ENCODE measurements around the gene EML3. TPM values are rescaled to one million over a fixed set of nuclear protein-coding genes. Genes with fewer than 3 reads are reported as not detected.

Gene EML3
- total and polyA plus RNA-seq, 2 of the 13 experiments (the other 11 are each of a cell fraction or from before 2014, with no cell fraction given): 10.6 to 12.3 TPM

GRCh38 chr11:62621567-62622470 lies 9.2 kb upstream of the EML3 start, which contains the start of gene B3GAT3 (continued):
- peak; percentile 93 for TF ChIP-seq ZBTB40 (IDR thresholded peaks at IDR 0.05)
- peak; percentile 83; the same call in 1 of the 2 replicates for TF ChIP-seq ZBTB40 (CRISPR knock-in tag; IDR thresholded peaks at IDR 0.05)
- TF ChIP-seq PRMT3 (CRISPR knock-in tag; IDR thresholded peaks at IDR 0.05; ENCODE audit: borderline replicate concordance, low read depth): no peak
- TF ChIP-seq SP2 (CRISPR knock-in tag; IDR thresholded peaks at IDR 0.05): peak; percentile 76
- TF ChIP-seq ZNF10 (CRISPR knock-in tag; IDR thresholded peaks at IDR 0.05; ENCODE audit: borderline replicate concordance, low read depth): no peak
- TF ChIP-seq FOXC1 (CRISPR knock-in tag; IDR thresholded peaks at IDR 0.05; ENCODE audit: borderline replicate concordance): peak; percentile 96
- TF ChIP-seq ZBTB43 (CRISPR knock-in tag; conservative IDR thresholded peaks at IDR 0.05): no peak; the same call in 1 of the 2 replicates
- TF ChIP-seq ZNF746 (CRISPR knock-in tag; IDR thresholded peaks at IDR 0.05): no peak
- peak; percentile 88 for TF ChIP-seq POLR2G (IDR thresholded peaks at IDR 0.05; ENCODE audit: low read depth, low read length)
- peak; percentile 55; the same call in 1 of the 2 replicates for TF ChIP-seq TSC22D2 (CRISPR knock-in tag; IDR thresholded peaks at IDR 0.05; ENCODE audit: borderline replicate concordance)
- no peak for TF ChIP-seq PHB2 (IDR thresholded peaks at IDR 0.05; ENCODE audit: partially characterized antibody)
- TF ChIP-seq ZGPAT (CRISPR knock-in tag; IDR thresholded peaks at IDR 0.05): peak; percentile 97
- peak; percentile 65; the same call in 1 of the 2 replicates for TF ChIP-seq FOXK1 (CRISPR knock-in tag; IDR thresholded peaks at IDR 0.05; ENCODE audit: borderline replicate concordance, low read depth)
- no peak for TF ChIP-seq DNMT3B (CRISPR knock-in tag; conservative IDR thresholded peaks at IDR 0.05)
- peak; percentile 75 for TF ChIP-seq CHD2 (IDR thresholded peaks at IDR 0.05; ENCODE audit: low read depth, low read length)

Data from HepG2 (cell line).